Stimulated activated CD4-positive, alpha-beta T cell treated with anti-CD3 and anti-CD28 coated beads, Interleukin-12 subunit alpha, Interleukin-12 subunit beta, amount 100 ng/mL, for 4 hours (primary cell): Measurements from ENCODE around the gene NSUN5.
"Not testable (repeated sequence)": the region's sequence is repeated elsewhere in the genome, so short reads cannot be mapped to it uniquely, and the experiment has no call there.

Experiments
- DNase-seq: peaks from one replicate; pipeline ENCODE4 v3.0.0-alpha.2; 2020

Gene NSUN5

GRCh38 chr7:73267813-73268212 lies 40.8 kb downstream of the NSUN5 start:
- not testable (repeated sequence) for DNase-seq

- not testable (repeated sequence) for DNase-seq
Measured at GRCh38 chr7:73266719-73267368, 41.8 kb downstream of the NSUN5 start.

- not testable (repeated sequence) for DNase-seq
Measured at GRCh38 chr7:73262416-73262815, 46.2 kb downstream of the NSUN5 start.
